ENCODE data around the gene RALGAPB.

GRCh38 chr20:38559764-38560163 lies 87.1 kb downstream of the RALGAPB start:
- TF ChIP-seq POLR2A (IDR thresholded peaks at IDR 0.05; ENCODE audit: low read length) (no peak), GATA1 (IDR thresholded peaks at IDR 0.05; ENCODE audit: low read depth, low read length) (no peak)

Measured in erythroblast (primary cell).